ENCODE results near the gene NGF. TPM values are rescaled to one million over a fixed set of nuclear protein-coding genes. Genes with fewer than 3 reads are reported as not detected.

The NGF gene
- total and polyA plus RNA-seq, 2 donors (not counting 1 experiment from before 2014, with no cell fraction given): not detected

GRCh38 chr1:115284209-115284608 is 53.8 kb downstream of the NGF start:
- CTCF ChIA-PET: no interaction called here
- 80% methylated on average over 6 of the region's 6 CpGs for WGBS (ENCODE audit: insufficient coverage)
- H3K27ac Mint-ChIP-seq: no peak overlapping the region

GRCh38 chr1:115283681-115284146 is 54.3 kb downstream of the NGF start:
- TF ChIP-seq EZH2 (IDR thresholded peaks at IDR 0.05; ENCODE audit: borderline replicate concordance, insufficient read depth, low read depth, low read length, poor library complexity, severe bottlenecking): no peak
- TF ChIP-seq CTCF (IDR thresholded peaks at IDR 0.05): no peak
- CTCF ChIA-PET: no interaction called here
- 92% methylated on average over 19 of the region's 20 CpGs for WGBS (ENCODE audit: insufficient coverage)

More at GRCh38 chr1:115284209-115284608, 53.8 kb downstream of the NGF start:
- no peaks in the 10 kb centered on the region for H4K20me1 ChIP-seq (ENCODE audit: control insufficient read depth, insufficient read depth, low read length, poor library complexity, severe bottlenecking)
- H3K9ac ChIP-seq (ENCODE audit: low read length): no peak overlapping the region
- no peaks in the 10 kb centered on the region for H3K4me1 ChIP-seq (ENCODE audit: control insufficient read depth in 2 of 2, insufficient read depth in 2 of 2, low read length in 2 of 2)
- POLR2A ChIA-PET: no interaction called here
- H3K9me3 Mint-ChIP-seq (ENCODE audit: insufficient read depth): no peaks in the 10 kb centered on the region
- H3K27ac ChIP-seq (ENCODE audit: low read length in 2 of 2): no peak overlapping the region
- no peaks in the 10 kb centered on the region for H3K9me3 ChIP-seq (ENCODE audit: control extremely low read depth in 1 of 3, control insufficient read depth in 2 of 3, insufficient read depth in 1 of 3, low read length in 2 of 3)
- ATAC-seq (ENCODE audit: low read depth) (no peak), DNase-seq (no peak)
- no peak overlapping the region for H3K4me3 ChIP-seq (ENCODE audit: control extremely low read depth in 1 of 5, extremely low read depth in 1 of 5, insufficient read depth in 1 of 5, low read depth in 2 of 5, low read length in 4 of 5)
- no peaks in the 10 kb centered on the region for H3K27me3 Mint-ChIP-seq
- intact Hi-C loops (cut with micrococcal nuclease): no loop called here
- no peaks in the 10 kb centered on the region for H3K27me3 ChIP-seq (replicated peaks in 1 of 4; ENCODE audit: control extremely low read depth in 1 of 4, control insufficient read depth in 3 of 4, insufficient read depth in 4 of 4, low read length in 3 of 4)
- H3K36me3 ChIP-seq (replicated peaks in 1 of 2; ENCODE audit: control extremely low read depth in 1 of 2, control insufficient read depth in 1 of 2, extremely low read depth in 1 of 2, insufficient read depth in 2 of 2, low read length in 1 of 2): no peaks in the 10 kb centered on the region
- H2AFZ ChIP-seq (ENCODE audit: insufficient read depth, low read depth, low read length, poor library complexity, severe bottlenecking): no peak overlapping the region
- H3K79me2 ChIP-seq (ENCODE audit: control insufficient read depth, insufficient read depth, low read length): no peaks in the 10 kb centered on the region
- no peak overlapping the region for H3K4me2 ChIP-seq (replicated peaks; ENCODE audit: low read depth, low read length, poor library complexity, severe bottlenecking)
- no peak for TF ChIP-seq EZH2 (IDR thresholded peaks at IDR 0.05; ENCODE audit: borderline replicate concordance, insufficient read depth, low read depth, low read length, poor library complexity, severe bottlenecking)
- no peak for TF ChIP-seq CTCF (IDR thresholded peaks at IDR 0.05)
- no peak overlapping the region for H3K4me3 Mint-ChIP-seq
- H3K4me1 Mint-ChIP-seq: no peaks in the 10 kb centered on the region

More at GRCh38 chr1:115283681-115284146, 54.3 kb downstream of the NGF start:
- no peak overlapping the region for H3K4me3 Mint-ChIP-seq
- ATAC-seq (ENCODE audit: low read depth) (no peak), DNase-seq (no peak)
- H3K27me3 ChIP-seq (replicated peaks in 1 of 4; ENCODE audit: control extremely low read depth in 1 of 4, control insufficient read depth in 3 of 4, insufficient read depth in 4 of 4, low read length in 3 of 4): no peaks in the 10 kb centered on the region
- H3K4me2 ChIP-seq (replicated peaks; ENCODE audit: low read depth, low read length, poor library complexity, severe bottlenecking): no peak overlapping the region
- POLR2A ChIA-PET: no interaction called here
- no peaks in the 10 kb centered on the region for H4K20me1 ChIP-seq (ENCODE audit: control insufficient read depth, insufficient read depth, low read length, poor library complexity, severe bottlenecking)
- H2AFZ ChIP-seq (ENCODE audit: insufficient read depth, low read depth, low read length, poor library complexity, severe bottlenecking): no peak overlapping the region
- H3K27ac Mint-ChIP-seq: no peak overlapping the region
- H3K27ac ChIP-seq (ENCODE audit: low read length in 2 of 2): no peak overlapping the region
- no peaks in the 10 kb centered on the region for H3K36me3 ChIP-seq (replicated peaks in 1 of 2; ENCODE audit: control extremely low read depth in 1 of 2, control insufficient read depth in 1 of 2, extremely low read depth in 1 of 2, insufficient read depth in 2 of 2, low read length in 1 of 2)
- H3K4me1 ChIP-seq (ENCODE audit: control insufficient read depth in 2 of 2, insufficient read depth in 2 of 2, low read length in 2 of 2): no peaks in the 10 kb centered on the region
- H3K27me3 Mint-ChIP-seq: no peaks in the 10 kb centered on the region
- H3K79me2 ChIP-seq (ENCODE audit: control insufficient read depth, insufficient read depth, low read length): no peaks in the 10 kb centered on the region
- H3K4me3 ChIP-seq (ENCODE audit: control extremely low read depth in 1 of 5, extremely low read depth in 1 of 5, insufficient read depth in 1 of 5, low read depth in 2 of 5, low read length in 4 of 5): no peak overlapping the region
- no peaks in the 10 kb centered on the region for H3K9me3 ChIP-seq (ENCODE audit: control extremely low read depth in 1 of 3, control insufficient read depth in 2 of 3, insufficient read depth in 1 of 3, low read length in 2 of 3)
- intact Hi-C loops (cut with micrococcal nuclease): no loop called here
- H3K9me3 Mint-ChIP-seq (ENCODE audit: insufficient read depth): no peaks in the 10 kb centered on the region
- no peaks in the 10 kb centered on the region for H3K4me1 Mint-ChIP-seq
- no peak overlapping the region for H3K9ac ChIP-seq (ENCODE audit: low read length)
